22Rv1 (cell line): ENCODE results near the gene MEAF6.

Source experiments
- CTCF ChIP-seq: fragments of 450-650 bp; IDR thresholded peaks from 2 replicates; pipeline ENCODE4 v1.5.1; 2017; ENCODE audit warnings: mild to moderate bottlenecking
- ZFX ChIP-seq: fragments of 450-650 bp; IDR thresholded peaks from 2 replicates; pipeline ENCODE4 v1.6.1; 2017; ENCODE audit warnings: antibody characterized with exemption, borderline replicate concordance

- TF ChIP-seq CTCF (no peak), ZFX (no peak)
Measured at GRCh38 chr1:37473431-37474045, 41.0 kb downstream of the MEAF6 start.
